Epithelial cell of proximal tubule (primary cell): ENCODE measurements around the gene LRCH4. TPM values are rescaled to one million over a fixed set of nuclear protein-coding genes. Genes with fewer than 3 reads are reported as not detected.

Experiments used
- DNase-seq: peaks from one replicate; pipeline ENCODE4 v3.0.0-alpha.2; 2011; ENCODE audit warnings: low read depth
- H3K4me3 ChIP-seq: 2 replicates; pipeline ENCODE4 v1.5.1; 2011; ENCODE audit warnings: low read depth, mild to moderate bottlenecking, low read length
- CTCF ChIP-seq: conservative IDR thresholded peaks from 2 replicates; pipeline ENCODE4 v1.5.1; 2012; ENCODE audit warnings: low read depth, mild to moderate bottlenecking, low read length
- total RNA-seq: library from RNA; depleted of rRNA; stranded (reverse); fragments of >200 nt; gene quantifications from 2 replicates; pipeline ENCODE4 v1.2.3, GENCODE V29; 2015

LRCH4 gene
- total RNA-seq, 1 donor from 2014 or later: 62.0 TPM

GRCh38 chr7:100578246-100579183 is 7.4 kb downstream of the LRCH4 start:
- no peak overlapping the region for H3K4me3 ChIP-seq
- DNase-seq: no peak
- TF ChIP-seq CTCF: no peak

- TF ChIP-seq CTCF: no peak
- no peak overlapping the region for H3K4me3 ChIP-seq
- DNase-seq: no peak
Measured at GRCh38 chr7:100577507-100577906, 8.4 kb downstream of the LRCH4 start.

GRCh38 chr7:100577103-100577502 is 8.8 kb downstream of the LRCH4 start:
- DNase-seq: no peak
- no peak for TF ChIP-seq CTCF
- H3K4me3 ChIP-seq: no peak overlapping the region

GRCh38 chr7:100576384-100576993 is 9.4 kb downstream of the LRCH4 start:
- no peak for TF ChIP-seq CTCF
- DNase-seq: no peak
- no peak overlapping the region for H3K4me3 ChIP-seq

- no peak for DNase-seq
- H3K4me3 ChIP-seq: no peak overlapping the region
- TF ChIP-seq CTCF: no peak
Measured at GRCh38 chr7:100575746-100576383, 10.1 kb downstream of the LRCH4 start.

- DNase-seq: no peak
- TF ChIP-seq CTCF: no peak
- H3K4me3 ChIP-seq: no peak overlapping the region
Measured at GRCh38 chr7:100575206-100575631, 10.7 kb downstream of the LRCH4 start.
